SJSA1 (cell line): Measurements from ENCODE around the gene FIBCD1. TPM values are rescaled to one million over a fixed set of nuclear protein-coding genes. Genes with fewer than 3 reads are reported as not detected.

ENCODE experiments used
- DNase-seq, 2 experiments: peaks; one replicate each; pipeline ENCODE4 v3.0.0-alpha.2; 2015 to 2020; ENCODE audit warnings: low spot score in 2 of 2, low read depth in 1 of 2
- H3K27ac ChIP-seq: fragments of 250-450 bp; sonication (Bioruptor Pico); 2 replicates; pipeline ENCODE4 v1.5.1; 2020; ENCODE audit warnings: mild to moderate bottlenecking, moderate library complexity
- H3K27me3 ChIP-seq: fragments of 250-450 bp; sonication (Bioruptor Pico); replicated peaks from 2 replicates; pipeline ENCODE4 v1.5.1; 2020; ENCODE audit warnings: mild to moderate bottlenecking, moderate library complexity
- H3K36me3 ChIP-seq: fragments of 250-450 bp; sonication (Bioruptor Pico); 2 replicates; pipeline ENCODE4 v1.5.1; 2020; ENCODE audit warnings: mild to moderate bottlenecking
- H3K4me1 ChIP-seq: fragments of 250-450 bp; sonication (Bioruptor Pico); replicated peaks from 2 replicates; pipeline ENCODE4 v1.6.1; 2021; ENCODE audit warnings: mild to moderate bottlenecking
- H3K4me3 ChIP-seq: fragments of 250-450 bp; sonication (Bioruptor Pico); 2 replicates; pipeline ENCODE4 v1.5.1; 2020; ENCODE audit warnings: mild to moderate bottlenecking
- H3K9me3 ChIP-seq: fragments of 250-450 bp; sonication (Bioruptor Pico); replicated peaks from 2 replicates; pipeline ENCODE4 v1.5.1; 2020; ENCODE audit warnings: mild to moderate bottlenecking
- total RNA-seq: library from RNA; depleted of rRNA; stranded (reverse); fragments of >200 nt; shearing (Covaris generic); gene quantifications from 2 replicates; pipeline ENCODE4 v1.2.3, GENCODE V29; 2014

The FIBCD1 gene
- total RNA-seq, 1 experiment from 2014 or later: 0.08 TPM

DNA sequence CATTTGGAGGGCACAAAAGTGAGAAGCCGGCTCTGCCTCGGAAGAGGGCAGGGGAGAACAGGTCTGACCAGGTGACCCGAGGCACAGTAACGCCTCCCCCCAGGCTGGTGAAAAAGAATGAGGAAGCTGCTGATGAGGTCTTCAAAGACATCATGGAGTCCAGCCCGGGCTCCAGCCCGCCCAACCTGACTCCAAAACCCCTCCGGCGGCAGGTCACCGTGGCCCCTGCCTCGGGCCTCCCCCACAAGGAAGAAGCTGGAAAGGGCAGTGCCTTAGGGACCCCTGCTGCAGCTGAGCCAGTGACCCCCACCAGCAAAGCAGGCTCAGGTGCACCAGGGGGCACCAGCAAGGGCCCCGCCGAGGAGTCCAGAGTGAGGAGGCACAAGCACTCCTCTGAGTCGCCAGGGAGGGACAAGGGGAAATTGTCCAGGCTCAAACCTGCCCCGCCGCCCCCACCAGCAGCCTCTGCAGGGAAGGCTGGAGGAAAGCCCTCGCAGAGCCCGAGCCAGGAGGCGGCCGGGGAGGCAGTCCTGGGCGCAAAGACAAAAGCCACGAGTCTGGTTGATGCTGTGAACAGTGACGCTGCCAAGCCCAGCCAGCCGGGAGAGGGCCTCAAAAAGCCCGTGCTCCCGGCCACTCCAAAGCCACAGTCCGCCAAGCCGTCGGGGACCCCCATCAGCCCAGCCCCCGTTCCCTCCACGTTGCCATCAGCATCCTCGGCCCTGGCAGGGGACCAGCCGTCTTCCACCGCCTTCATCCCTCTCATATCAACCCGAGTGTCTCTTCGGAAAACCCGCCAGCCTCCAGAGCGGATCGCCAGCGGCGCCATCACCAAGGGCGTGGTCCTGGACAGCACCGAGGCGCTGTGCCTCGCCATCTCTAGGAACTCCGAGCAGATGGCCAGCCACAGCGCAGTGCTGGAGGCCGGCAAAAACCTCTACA is 54.2 kb downstream of the FIBCD1 start:
- Histone ChIP-seq H3K9me3 (no peaks in the 10 kb centered on the region), H3K27me3 (no peaks in the 10 kb centered on the region), H3K4me1 (no peaks in the 10 kb centered on the region), H3K36me3 (peaks cover 90% of the 10 kb centered on the region), H3K4me3 (no peak overlapping the region), H3K27ac (no peak overlapping the region)
- DNase-seq: no peak

DNA sequence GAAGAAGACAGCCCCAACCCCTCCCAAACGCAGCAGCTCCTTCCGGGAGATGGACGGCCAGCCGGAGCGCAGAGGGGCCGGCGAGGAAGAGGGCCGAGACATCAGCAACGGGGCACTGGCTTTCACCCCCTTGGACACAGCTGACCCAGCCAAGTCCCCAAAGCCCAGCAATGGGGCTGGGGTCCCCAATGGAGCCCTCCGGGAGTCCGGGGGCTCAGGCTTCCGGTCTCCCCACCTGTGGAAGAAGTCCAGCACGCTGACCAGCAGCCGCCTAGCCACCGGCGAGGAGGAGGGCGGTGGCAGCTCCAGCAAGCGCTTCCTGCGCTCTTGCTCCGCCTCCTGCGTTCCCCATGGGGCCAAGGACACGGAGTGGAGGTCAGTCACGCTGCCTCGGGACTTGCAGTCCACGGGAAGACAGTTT is 54.9 kb downstream of the FIBCD1 start:
- Histone ChIP-seq H3K36me3 (peaks cover 96% of the 10 kb centered on the region), H3K27me3 (no peaks in the 10 kb centered on the region), H3K9me3 (no peaks in the 10 kb centered on the region), H3K27ac (no peak overlapping the region), H3K4me3 (no peak overlapping the region), H3K4me1 (no peaks in the 10 kb centered on the region)
- no peak for DNase-seq

DNA sequence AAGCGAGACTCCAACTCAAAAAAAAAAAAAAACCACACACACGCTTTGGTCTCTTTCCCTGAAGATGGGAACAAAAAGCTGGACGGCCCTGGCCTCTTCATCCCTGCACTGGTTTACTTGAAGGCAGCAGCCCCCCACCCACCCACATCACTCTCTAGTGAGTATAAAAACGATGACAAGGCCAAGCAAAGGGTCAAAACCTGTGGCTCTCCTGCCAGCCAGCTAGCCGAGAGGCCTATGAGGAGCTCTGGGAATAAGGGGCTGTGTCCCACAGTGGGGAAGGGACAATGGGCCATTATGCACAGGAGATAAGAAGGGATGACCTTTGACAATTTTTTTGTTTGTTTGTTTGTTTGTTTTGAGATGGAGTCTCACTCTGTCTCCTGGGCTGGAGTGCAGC is 55.6 kb downstream of the FIBCD1 start:
- Histone ChIP-seq H3K36me3 (peaks cover 96% of the 10 kb centered on the region), H3K9me3 (no peaks in the 10 kb centered on the region), H3K4me1 (no peaks in the 10 kb centered on the region), H3K27me3 (no peaks in the 10 kb centered on the region), H3K4me3 (no peak overlapping the region), H3K27ac (no peak overlapping the region)
- DNase-seq: no peak

DNA sequence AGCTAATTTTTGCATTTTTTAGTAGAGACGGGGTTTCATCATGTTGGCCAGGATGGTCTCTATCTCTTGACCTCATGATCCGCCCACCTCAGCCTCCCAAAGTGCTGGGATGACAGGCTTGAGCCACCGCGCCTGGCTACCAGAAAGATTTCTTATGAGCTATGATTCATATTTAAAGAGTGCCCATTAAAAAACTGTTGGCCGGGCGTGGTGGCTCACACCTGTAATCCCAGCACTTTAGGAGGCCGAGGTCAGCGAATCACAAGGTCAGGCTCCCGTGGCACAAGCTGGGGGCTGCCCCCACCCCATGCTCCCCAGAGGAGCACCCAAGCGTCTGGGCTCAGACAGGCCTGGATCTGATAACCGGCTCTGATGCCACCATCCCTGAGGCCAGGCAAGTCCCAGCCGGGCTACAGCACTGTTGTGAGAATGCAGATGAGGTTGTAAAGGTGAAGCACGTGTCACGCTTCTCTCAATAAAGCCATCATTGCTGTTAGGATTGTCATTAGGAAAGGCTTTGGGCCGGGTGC is 56.3 kb downstream of the FIBCD1 start:
- no peak for DNase-seq
- Histone ChIP-seq H3K4me1 (no peaks in the 10 kb centered on the region), H3K36me3 (peaks cover 95% of the 10 kb centered on the region), H3K9me3 (no peaks in the 10 kb centered on the region), H3K27ac (no peak overlapping the region), H3K4me3 (no peak overlapping the region), H3K27me3 (no peaks in the 10 kb centered on the region)

DNA sequence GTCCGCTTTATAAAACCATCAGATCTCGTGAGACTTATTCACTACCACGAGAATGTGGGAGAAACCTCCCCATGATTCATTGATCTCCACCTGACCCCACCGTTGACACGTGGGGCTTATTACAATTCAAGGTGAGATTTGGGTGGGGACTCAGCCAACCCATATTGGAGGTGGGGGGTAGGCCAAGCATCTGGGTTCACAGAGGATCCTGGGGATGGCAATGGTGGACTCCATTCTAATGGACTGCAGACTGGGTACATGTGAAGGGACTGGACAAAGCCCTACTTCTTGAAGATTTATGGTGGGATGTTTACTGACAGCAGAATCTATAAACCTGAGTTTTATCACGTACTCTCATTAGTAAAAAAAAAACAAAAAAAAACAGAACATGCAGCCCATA is 57.5 kb downstream of the FIBCD1 start:
- H3K36me3 ChIP-seq: peaks cover 90% of the 10 kb centered on the region
- H3K27ac ChIP-seq: no peak overlapping the region
- no peak overlapping the region for H3K4me3 ChIP-seq
- H3K4me1 ChIP-seq: no peaks in the 10 kb centered on the region
- no peaks in the 10 kb centered on the region for H3K27me3 ChIP-seq
- DNase-seq: no peak
- no peaks in the 10 kb centered on the region for H3K9me3 ChIP-seq

DNA sequence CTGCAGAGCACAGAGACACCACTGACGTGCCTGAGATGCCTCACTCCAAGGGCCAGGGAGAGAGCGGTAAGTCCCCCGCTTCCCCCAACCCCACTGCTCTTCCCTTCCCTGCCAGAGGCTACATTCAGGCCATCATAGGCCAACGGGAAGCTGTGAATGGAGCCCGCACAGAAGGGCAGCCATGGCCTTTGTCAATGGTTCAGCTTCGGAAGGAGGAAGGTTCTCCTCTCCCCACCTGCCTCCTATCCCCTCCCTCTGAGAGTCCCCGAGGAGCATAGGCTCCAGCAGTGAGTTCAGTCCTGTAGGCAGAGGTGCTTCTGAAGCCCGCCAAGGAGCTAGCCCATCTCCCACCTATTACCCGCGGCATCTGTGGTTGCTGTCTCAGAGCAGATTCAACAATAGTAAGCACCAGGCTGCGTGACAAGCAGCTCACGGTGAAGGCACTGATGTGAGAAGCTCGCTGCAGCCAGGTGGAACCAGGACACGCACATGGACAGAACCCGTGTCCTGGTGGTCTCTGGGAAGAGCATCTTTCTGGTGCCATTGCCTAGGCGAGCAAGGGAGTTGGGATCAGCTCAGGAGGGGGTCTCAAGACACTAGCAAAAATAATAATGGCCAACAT is 58.3 kb downstream of the FIBCD1 start:
- Histone ChIP-seq H3K27me3 (no peaks in the 10 kb centered on the region), H3K4me3 (no peak overlapping the region)
- no peak for DNase-seq

DNA sequence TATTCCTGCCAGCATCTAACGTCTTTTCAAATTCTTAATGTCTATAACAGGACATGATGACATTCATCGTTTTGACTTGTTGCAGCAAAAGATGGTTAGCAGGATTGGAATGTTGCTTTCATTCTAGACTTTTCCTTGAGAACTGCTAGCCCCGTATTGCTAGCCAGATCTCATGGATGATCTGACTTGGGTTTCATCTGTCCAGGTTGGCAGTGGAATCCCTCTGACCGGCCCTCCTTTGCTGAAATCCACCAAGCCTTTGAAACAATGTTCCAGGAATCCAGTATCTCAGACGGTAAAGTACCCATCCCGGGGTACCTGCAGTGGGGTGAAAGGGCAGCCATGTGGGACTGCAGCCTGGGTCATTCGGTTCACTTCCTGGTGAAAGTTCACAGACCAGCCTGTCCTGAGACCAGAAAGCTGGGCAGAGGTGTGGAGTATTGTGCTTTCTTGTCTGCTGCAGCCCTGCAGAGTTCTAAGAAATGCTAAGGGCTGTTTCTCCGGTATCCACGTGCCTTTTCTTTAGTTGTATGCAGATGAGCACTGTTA is 59.1 kb downstream of the FIBCD1 start:
- Histone ChIP-seq H3K9me3 (no peaks in the 10 kb centered on the region), H3K4me3 (no peak overlapping the region), H3K36me3 (peaks cover 80% of the 10 kb centered on the region), H3K27me3 (no peaks in the 10 kb centered on the region), H3K4me1 (no peaks in the 10 kb centered on the region), H3K27ac (no peak overlapping the region)
- DNase-seq: no peak

More for the DNA sequence above, 58.3 kb downstream of the FIBCD1 start:
- H3K36me3 ChIP-seq: peaks cover 82% of the 10 kb centered on the region
- H3K9me3 ChIP-seq: no peaks in the 10 kb centered on the region
- no peak overlapping the region for H3K27ac ChIP-seq
- H3K4me1 ChIP-seq: no peaks in the 10 kb centered on the region

DNA sequence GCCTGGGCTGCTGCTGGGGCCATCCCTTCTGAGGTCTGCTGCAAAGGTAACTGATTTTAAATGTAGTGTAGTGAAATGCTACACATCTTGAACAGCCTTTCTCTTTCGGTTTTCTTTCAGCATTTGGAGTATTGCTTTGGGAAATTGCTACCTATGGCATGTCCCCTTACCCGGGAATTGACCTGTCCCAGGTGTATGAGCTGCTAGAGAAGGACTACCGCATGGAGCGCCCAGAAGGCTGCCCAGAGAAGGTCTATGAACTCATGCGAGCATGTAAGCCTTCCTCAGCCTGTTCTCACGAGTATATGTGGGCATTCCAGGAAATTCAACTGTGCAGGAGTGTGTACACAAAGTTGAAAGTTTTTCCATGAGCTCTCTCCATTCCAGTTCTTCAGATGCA is 60.8 kb downstream of the FIBCD1 start:
- Histone ChIP-seq H3K36me3 (peaks cover 81% of the 10 kb centered on the region), H3K4me3 (no peak overlapping the region), H3K27ac (no peak overlapping the region), H3K4me1 (no peaks in the 10 kb centered on the region), H3K27me3 (no peaks in the 10 kb centered on the region), H3K9me3 (no peaks in the 10 kb centered on the region)
- DNase-seq: no peak

DNA sequence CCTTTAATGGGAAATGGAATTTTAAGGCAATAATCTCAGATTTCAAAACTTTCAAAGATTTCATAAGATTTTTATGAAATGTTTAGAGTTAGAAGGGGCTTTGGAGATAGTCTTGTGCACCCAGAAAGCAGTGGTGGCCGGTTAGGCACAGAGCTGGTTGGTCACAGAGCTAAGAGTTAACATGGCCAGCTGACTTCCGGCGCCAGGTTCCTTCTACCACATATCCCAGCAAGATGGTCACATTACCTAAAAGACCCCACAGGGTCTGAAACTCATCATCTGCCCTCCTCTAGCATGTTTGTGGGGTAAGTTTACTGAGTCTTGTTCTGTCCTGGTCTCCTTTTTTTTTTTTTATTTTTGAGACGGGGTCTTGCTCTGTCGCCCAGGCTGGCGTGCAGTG is 61.7 kb downstream of the FIBCD1 start:
- no peak overlapping the region for H3K4me3 ChIP-seq
- no peaks in the 10 kb centered on the region for H3K27me3 ChIP-seq
- no peaks in the 10 kb centered on the region for H3K9me3 ChIP-seq
- DNase-seq: no peak
- no peaks in the 10 kb centered on the region for H3K4me1 ChIP-seq
- no peak overlapping the region for H3K27ac ChIP-seq
- peaks cover 84% of the 10 kb centered on the region for H3K36me3 ChIP-seq

DNA sequence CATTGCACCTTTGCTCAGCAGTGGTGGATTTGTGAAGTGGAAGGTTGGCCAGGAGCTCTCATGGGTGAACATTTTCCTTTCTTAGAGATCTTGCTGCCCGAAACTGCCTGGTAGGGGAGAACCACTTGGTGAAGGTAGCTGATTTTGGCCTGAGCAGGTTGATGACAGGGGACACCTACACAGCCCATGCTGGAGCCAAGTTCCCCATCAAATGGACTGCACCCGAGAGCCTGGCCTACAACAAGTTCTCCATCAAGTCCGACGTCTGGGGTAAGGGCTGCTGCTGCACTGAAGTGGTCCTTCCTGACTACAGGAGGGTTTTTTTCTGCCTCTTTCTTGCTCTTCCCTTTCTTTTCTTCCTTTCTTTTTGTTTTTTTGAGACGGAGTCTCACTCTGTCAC is 64.3 kb downstream of the FIBCD1 start:
- Histone ChIP-seq H3K27ac (no peak overlapping the region), H3K9me3 (no peaks in the 10 kb centered on the region), H3K27me3 (no peaks in the 10 kb centered on the region), H3K4me3 (no peak overlapping the region), H3K36me3 (peaks cover 83% of the 10 kb centered on the region), H3K4me1 (no peaks in the 10 kb centered on the region)
- no peak for DNase-seq

DNA sequence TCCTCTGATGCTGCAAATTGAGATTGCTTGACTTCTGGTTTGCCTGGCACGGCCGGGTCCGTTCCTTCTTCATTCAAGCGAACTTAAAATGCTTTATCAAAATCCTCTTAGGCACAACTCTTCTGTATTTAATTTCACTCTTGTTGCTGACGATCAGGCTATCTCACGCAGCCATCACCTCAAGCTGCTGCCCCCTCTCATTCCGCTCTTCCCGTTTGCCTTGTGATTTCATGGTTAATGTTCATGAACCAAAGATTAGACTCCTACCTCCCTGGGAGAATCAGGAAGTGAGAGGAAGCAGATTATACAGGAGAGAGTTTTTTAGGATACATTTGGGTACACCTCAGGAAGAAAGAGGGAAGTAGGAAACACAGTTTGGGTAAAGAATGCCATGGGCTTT is 65.1 kb downstream of the FIBCD1 start:
- Histone ChIP-seq H3K36me3 (peaks cover 82% of the 10 kb centered on the region), H3K9me3 (no peaks in the 10 kb centered on the region), H3K27me3 (no peaks in the 10 kb centered on the region), H3K4me1 (no peaks in the 10 kb centered on the region), H3K4me3 (no peak overlapping the region), H3K27ac (no peak overlapping the region)
- DNase-seq: no peak

DNA sequence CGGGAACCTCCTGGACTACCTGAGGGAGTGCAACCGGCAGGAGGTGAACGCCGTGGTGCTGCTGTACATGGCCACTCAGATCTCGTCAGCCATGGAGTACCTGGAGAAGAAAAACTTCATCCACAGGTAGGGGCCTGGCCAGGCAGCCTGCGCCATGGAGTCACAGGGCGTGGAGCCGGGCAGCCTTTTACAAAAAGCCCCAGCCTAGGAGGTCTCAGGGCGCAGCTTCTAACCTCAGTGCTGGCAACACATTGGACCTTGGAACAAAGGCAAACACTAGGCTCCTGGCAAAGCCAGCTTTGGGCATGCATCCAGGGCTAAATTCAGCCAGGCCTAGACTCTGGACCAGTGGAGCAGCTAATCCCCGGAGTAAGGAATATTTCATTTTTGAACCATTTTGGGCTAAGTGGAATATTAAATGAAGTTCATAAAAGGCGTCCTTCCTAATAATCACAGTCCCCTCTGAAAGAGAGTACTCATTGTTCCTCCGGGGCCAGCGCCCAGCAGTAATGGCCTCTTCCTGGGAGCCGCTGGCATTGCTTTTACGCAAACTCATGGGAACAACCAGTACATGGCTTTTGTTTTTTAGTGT is 66.0 kb downstream of the FIBCD1 start:
- no peak overlapping the region for H3K27ac ChIP-seq
- no peaks in the 10 kb centered on the region for H3K4me1 ChIP-seq
- no peaks in the 10 kb centered on the region for H3K27me3 ChIP-seq
- H3K4me3 ChIP-seq: no peak overlapping the region
- no peak for DNase-seq
- no peaks in the 10 kb centered on the region for H3K9me3 ChIP-seq
- H3K36me3 ChIP-seq: peaks cover 76% of the 10 kb centered on the region

DNA sequence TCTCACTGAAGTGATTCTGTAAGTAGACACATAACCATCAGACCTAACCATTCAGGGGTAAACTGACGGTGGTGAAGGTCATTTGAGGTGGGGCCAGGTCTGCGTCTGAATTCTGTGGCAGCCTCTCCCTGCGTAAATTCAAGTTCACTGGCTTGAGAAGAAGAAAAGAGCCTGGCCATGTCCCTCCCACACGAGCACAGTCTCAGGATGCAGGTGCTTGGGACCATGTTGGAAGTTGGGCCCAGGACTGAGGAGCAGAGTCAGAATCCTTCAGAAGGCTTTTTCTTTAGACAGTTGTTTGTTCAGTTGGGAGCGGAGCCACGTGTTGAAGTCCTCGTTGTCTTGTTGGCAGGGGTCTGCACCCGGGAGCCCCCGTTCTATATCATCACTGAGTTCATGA is 66.5 kb downstream of the FIBCD1 start:
- Histone ChIP-seq H3K9me3 (no peaks in the 10 kb centered on the region), H3K4me3 (no peak overlapping the region), H3K27ac (no peak overlapping the region), H3K36me3 (peaks cover 76% of the 10 kb centered on the region), H3K27me3 (no peaks in the 10 kb centered on the region), H3K4me1 (no peaks in the 10 kb centered on the region)
- no peak for DNase-seq

DNA sequence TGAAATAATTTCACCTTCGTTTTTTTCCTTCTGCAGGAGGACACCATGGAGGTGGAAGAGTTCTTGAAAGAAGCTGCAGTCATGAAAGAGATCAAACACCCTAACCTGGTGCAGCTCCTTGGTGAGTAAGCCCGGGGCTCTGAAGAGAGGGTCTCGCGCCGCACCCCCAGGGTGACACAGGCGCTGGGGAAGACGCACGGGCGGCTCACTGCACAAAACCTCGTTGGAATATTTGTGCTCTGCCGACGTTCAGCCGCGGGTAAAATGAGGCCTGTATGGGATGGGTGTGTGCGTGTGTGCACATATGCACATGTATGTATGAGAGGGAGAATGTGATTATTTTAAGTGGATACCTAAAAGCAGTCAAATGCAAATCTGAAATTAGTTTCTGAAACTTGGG is 67.0 kb downstream of the FIBCD1 start:
- Histone ChIP-seq H3K9me3 (no peaks in the 10 kb centered on the region), H3K4me3 (no peak overlapping the region), H3K27ac (no peak overlapping the region), H3K4me1 (no peaks in the 10 kb centered on the region), H3K27me3 (no peaks in the 10 kb centered on the region), H3K36me3 (peaks cover 77% of the 10 kb centered on the region)
- DNase-seq: no peak
